BLaER1 (cell line): Measurements from ENCODE around the gene TAPBP.

Experiments used
- H3K27ac ChIP-seq: shearing (Covaris generic); formaldehyde crosslinking; 2 replicates; pipeline ENCODE4 v1.8.1; 2022
- H3K27me3 ChIP-seq: shearing (Covaris generic); formaldehyde crosslinking; 2 replicates; pipeline ENCODE4 v1.8.1; 2022
- H3K36me3 ChIP-seq: shearing (Covaris generic); formaldehyde crosslinking; 2 replicates; pipeline ENCODE4 v1.8.1; 2022
- H3K4me1 ChIP-seq: shearing (Covaris generic); formaldehyde crosslinking; 2 replicates; pipeline ENCODE4 v1.8.1; 2022
- H3K4me2 ChIP-seq: shearing (Covaris generic); formaldehyde crosslinking; 2 replicates; pipeline ENCODE4 v1.8.1; 2022
- H3K4me3 ChIP-seq: shearing (Covaris generic); formaldehyde crosslinking; 2 replicates; pipeline ENCODE4 v1.8.1; 2022
- H3K9ac ChIP-seq: shearing (Covaris generic); formaldehyde crosslinking; 2 replicates; pipeline ENCODE4 v1.8.1; 2022
- H3K9me3 ChIP-seq: shearing (Covaris generic); formaldehyde crosslinking; 2 replicates; pipeline ENCODE4 v1.8.1; 2022
- H4K20me1 ChIP-seq: shearing (Covaris generic); formaldehyde crosslinking; 2 replicates; pipeline ENCODE4 v1.8.1; 2022
- Cebpa-rat ChIP-seq: shearing (Covaris generic); IDR thresholded peaks from 2 replicates; pipeline ENCODE4 v1.8.1; 2022

TAPBP gene

DNA sequence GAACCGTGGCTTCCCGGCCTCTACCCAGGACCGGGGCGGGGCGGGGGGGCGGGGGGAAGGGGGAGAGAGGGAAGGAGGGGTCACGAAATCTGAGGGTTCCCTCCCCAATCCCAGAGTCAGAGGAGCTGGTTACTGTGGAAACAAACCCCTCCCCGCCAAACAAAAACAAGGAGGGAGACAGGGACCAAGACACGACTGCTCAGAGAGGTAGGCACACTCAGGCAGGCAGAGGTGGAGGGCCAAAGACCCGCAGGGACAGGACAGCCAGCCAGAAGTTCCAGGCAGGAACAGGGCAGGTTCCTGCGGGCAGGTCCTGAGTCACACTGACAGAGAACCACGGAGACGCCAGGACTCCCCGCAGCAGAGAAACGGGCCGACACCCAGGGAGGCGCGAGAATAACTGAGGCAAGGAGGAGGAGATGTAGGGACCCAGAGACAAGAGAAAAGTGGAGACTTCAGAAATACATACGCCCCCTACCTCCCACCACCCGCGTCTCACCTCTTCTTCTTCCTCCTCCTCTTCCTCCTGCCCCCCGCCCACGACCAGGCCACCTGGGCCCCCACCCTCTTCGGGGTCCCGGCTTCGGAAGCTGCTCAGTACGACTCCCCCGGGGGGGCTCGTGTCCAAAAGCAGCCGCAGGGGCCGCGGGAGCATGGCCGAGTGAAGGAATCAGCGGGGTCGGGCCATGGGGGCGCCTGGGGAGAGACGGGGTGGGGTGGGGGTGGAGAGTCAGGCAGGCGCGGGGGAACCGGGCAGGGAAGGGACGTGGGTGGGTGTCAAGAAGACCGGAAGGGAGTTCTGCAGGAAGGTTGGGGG, 15.7 kb downstream of the TAPBP start:
- TF ChIP-seq Cebpa-rat, result no peak

DNA sequence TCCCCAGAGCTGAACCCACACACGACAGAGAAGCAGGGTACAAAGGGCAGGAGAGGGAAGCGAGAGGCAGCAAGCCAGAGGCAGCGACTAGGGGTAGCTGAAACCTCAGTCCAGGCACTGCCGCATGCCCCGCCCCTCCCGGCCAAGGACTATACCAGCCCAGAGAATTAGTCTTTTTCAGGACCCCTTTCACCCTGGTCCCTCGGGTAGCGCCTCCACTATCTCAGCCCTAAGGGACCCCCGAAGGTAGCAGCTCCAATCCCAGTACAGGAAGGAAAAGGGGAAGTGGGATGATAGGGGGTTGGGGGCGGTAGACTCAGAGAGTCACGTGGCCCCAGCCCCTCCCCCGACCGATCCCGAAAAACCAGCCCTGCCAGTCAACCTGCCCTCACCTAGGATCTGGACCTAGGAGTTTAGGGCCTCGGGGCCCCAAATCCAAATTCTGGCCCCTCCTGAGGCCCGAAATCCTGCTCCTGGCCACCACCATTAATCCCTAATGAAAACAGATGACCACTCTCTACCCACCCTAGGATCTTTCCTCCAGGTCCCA, 16.4 kb downstream of the TAPBP start:
- Histone ChIP-seq H3K9ac (peak overlapping the region; percentile 71), H3K27ac (peak overlapping the region; percentile 70), H3K36me3 (peaks cover 61% of the 10 kb centered on the region), H3K4me1 (peaks cover 42% of the 10 kb centered on the region), H3K27me3 (no peaks in the 10 kb centered on the region), H4K20me1 (peaks cover 11% of the 10 kb centered on the region; the same call in 1 of the 2 replicates), H3K9me3 (no peaks in the 10 kb centered on the region), H3K4me2 (peak overlapping the region; percentile 96), H3K4me3 (peak overlapping the region; percentile 78)
- no peak for TF ChIP-seq Cebpa-rat

More for the DNA sequence above, 15.7 kb downstream of the TAPBP start:
- peak overlapping the region; percentile 78 for H3K4me3 ChIP-seq
- H3K27me3 ChIP-seq, result no peaks in the 10 kb centered on the region
- H3K36me3 ChIP-seq, result peaks cover 61% of the 10 kb centered on the region
- H3K9me3 ChIP-seq, result no peaks in the 10 kb centered on the region
- peaks cover 11% of the 10 kb centered on the region; the same call in 1 of the 2 replicates for H4K20me1 ChIP-seq
- H3K9ac ChIP-seq, result peak overlapping the region; percentile 95
- H3K27ac ChIP-seq, result peak overlapping the region; percentile 97
- peaks cover 42% of the 10 kb centered on the region for H3K4me1 ChIP-seq
- H3K4me2 ChIP-seq, result peak overlapping the region; percentile 96

DNA sequence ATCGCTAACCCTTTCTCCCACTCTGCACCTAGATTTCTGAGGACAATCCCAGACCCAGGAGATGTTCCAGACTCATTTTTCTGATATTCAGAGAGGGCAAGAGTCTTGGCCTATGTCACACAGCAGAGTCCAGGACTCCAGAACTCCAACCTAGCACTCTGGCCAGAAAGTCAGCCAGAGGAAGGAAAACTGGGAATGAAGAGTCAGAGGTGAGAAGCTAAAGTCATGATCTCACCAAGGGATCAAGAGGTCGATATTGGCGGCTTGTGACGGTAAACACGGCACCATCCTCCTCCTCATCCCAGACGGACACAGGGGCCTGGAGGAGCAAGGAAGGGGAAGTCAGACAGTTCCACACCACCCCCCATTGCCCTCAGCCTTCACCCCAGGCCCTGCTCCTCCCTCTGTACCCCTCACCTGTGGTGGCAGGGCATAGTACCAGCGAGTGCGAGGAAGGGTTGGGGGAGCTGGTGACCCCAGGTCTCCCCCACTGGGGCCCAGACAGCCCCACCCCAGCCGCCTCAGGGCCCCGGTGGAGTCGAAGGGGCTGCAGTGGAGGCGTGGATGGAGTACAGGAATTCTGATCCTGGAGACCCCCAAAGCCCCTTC, 17.0 kb downstream of the TAPBP start:
- no peak for TF ChIP-seq Cebpa-rat
- Histone ChIP-seq H3K4me3 (peak overlapping the region; percentile 78), H3K9ac (peak overlapping the region; percentile 71), H3K27me3 (no peaks in the 10 kb centered on the region), H3K9me3 (no peaks in the 10 kb centered on the region), H3K36me3 (peaks cover 61% of the 10 kb centered on the region), H4K20me1 (peaks cover 16% of the 10 kb centered on the region; the same call in 1 of the 2 replicates), H3K4me2 (peak overlapping the region; percentile 96), H3K4me1 (peaks cover 40% of the 10 kb centered on the region), H3K27ac (peak overlapping the region; percentile 70)

DNA sequence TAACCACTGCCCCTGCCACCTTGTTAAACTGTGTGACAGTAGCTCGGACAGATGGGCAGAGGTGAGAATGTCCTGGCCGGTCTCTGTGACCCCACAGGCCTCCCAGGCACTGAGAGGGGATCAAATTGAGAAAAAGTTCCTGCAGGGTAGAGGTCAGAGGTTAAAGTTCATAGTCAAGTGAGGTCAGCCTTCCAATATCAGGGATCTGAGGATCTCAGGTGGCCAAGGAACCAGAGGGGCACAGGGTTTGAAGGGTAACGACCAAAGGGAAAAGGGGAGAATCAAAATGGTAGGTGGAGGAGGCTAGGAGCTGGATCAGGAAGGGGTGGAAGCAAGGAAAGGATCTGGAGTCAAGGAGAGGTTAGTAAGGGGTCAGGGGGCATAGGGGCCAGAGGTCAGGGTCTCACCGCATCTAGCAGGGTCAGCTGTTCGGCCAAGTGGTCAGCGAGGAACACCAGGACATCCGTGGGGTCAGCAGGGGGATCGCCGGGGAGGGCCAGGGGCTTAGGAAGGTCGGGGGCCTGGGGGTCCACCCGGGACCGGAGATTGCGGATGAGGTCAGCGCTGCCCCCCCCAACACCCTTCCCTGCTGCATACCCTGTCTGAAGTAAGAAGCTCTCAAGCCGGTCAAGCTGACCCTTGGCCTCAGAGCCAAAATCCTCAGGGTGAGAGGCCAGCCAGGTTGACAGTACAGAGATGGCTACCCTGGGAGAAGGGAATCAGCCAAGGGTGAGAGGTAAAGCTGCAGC, 18.1 kb downstream of the TAPBP start:
- H4K20me1 ChIP-seq, result peaks cover 21% of the 10 kb centered on the region; the same call in 1 of the 2 replicates
- H3K36me3 ChIP-seq, result peaks cover 61% of the 10 kb centered on the region
- H3K27ac ChIP-seq, result peak overlapping the region; percentile 70; the same call in 1 of the 2 replicates
- H3K4me1 ChIP-seq, result peaks cover 34% of the 10 kb centered on the region
- H3K27me3 ChIP-seq, result no peaks in the 10 kb centered on the region
- no peaks in the 10 kb centered on the region for H3K9me3 ChIP-seq
- TF ChIP-seq Cebpa-rat, result no peak
- no peak overlapping the region for H3K4me3 ChIP-seq
- no peak overlapping the region for H3K4me2 ChIP-seq
- peak overlapping the region; percentile 71; the same call in 1 of the 2 replicates for H3K9ac ChIP-seq

DNA sequence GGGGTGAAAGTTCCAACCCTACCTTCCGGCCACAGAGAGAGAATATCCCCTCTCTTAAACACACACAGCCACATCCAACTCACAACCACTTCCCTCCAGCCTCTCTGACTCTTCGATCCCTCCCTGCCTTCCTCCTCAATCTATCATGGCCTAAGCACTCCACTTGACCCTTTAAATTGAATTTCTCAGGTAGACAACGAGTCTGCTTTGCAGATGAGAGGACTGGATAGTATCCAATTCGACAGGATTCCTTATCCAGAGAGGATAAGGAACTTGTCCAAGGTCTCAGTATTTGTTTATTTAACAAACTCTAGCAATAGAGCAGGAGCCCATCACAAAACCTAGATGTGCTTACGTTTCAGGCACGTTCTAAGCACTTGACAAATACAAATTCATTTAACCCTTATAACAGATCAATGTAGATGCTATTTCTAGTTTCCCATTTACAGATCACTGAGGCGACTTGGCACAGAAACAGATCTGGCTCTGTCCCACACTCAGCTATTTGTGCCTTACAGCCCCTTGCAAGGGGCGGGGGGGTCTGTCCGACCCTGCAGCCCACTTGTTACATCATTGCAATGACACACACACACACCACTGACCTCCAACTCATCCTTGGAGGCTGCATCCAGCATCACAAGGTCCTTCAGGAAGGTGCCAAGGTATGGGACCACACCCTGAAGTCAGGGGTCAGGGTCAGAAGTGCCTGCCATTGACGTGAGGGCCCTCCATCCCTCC, 19.6 kb downstream of the TAPBP start:
- Histone ChIP-seq H3K9ac (no peak overlapping the region), H3K27me3 (no peaks in the 10 kb centered on the region), H3K27ac (no peak overlapping the region), H3K4me3 (no peak overlapping the region), H3K36me3 (peaks cover 60% of the 10 kb centered on the region), H3K4me1 (peaks cover 33% of the 10 kb centered on the region), H3K9me3 (no peaks in the 10 kb centered on the region), H3K4me2 (no peak overlapping the region), H4K20me1 (peaks cover 21% of the 10 kb centered on the region; the same call in 1 of the 2 replicates)
- TF ChIP-seq Cebpa-rat, result no peak

DNA sequence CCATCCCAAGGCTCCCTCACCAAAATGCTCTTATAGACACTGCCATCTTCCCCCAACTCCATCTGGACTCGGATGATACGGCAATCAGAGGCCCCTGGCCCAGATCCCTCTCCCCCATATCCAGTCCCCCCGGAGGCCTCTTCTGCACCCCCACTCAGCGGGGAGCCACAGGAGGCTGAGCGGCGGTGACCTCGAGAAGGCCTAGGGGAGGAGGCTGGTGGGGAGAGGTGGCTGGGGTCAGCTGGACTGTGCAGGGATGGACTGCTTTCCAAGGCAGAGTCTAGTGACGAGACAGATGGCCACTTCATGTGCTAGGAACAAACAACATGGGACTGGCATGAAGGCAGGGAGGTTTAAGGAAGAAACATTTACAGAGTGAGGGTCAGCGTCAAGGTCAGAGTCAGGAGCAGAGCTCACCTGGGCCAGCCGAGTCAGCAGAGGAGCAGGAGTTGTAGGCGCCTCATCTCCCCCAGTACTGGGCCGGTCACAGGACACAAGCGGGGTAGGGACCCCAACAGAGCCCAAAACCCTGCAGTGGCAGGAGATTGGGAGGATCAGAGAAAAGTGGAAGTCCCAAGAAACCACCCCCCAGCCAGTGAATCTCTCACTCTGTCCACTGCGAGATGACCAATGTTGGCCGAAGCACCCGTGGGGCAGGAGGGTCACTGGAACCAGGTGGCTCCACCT, 20.7 kb downstream of the TAPBP start:
- Histone ChIP-seq H3K9ac (no peak overlapping the region), H3K4me2 (no peak overlapping the region), H3K4me3 (no peak overlapping the region), H3K27ac (no peak overlapping the region), H3K4me1 (peaks cover 36% of the 10 kb centered on the region), H4K20me1 (peaks cover 21% of the 10 kb centered on the region; the same call in 1 of the 2 replicates), H3K27me3 (no peaks in the 10 kb centered on the region), H3K36me3 (peaks cover 62% of the 10 kb centered on the region), H3K9me3 (no peaks in the 10 kb centered on the region)
- no peak for TF ChIP-seq Cebpa-rat

- no peaks in the 10 kb centered on the region for H3K27me3 ChIP-seq
- TF ChIP-seq Cebpa-rat, result no peak
- H3K4me3 ChIP-seq, result peak overlapping the region; percentile 87
- peak overlapping the region; percentile 95 for H3K4me2 ChIP-seq
- H3K4me1 ChIP-seq, result peaks cover 28% of the 10 kb centered on the region
- H3K27ac ChIP-seq, result 0 out of 2 replicates have a peak overlapping the region, but pooled peaks have one; percentile 84
- peaks cover 15% of the 10 kb centered on the region; the same call in 1 of the 2 replicates for H4K20me1 ChIP-seq
- peaks cover 75% of the 10 kb centered on the region for H3K36me3 ChIP-seq
- no peaks in the 10 kb centered on the region for H3K9me3 ChIP-seq
- peak overlapping the region; percentile 87 for H3K9ac ChIP-seq
Observed at GRCh38 chr6:33290459-33290858, 23.4 kb downstream of the TAPBP start.

DNA sequence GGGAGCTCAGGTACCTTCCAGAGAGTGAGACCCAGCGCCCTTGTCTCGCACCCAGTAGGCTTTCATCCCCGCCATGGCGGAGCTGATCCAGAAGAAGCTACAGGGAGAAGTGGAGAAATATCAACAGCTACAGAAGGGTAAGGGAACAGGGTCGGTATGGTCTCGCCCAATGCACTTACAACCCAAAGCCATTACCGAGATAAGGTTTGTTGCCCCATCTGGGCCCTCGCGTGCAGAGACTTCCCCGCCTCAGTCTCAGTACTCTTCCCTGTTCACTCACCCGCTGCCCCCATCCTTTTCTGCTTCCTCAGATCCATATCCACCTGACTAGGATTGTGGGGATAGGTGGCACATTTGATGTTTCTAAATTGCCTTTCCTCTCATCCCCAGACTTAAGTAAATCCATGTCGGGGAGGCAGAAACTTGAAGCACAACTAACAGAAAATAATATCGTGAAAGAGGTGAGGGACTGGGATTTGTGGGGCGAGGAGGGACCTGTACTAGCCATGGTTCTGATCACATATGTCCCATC, 24.0 kb downstream of the TAPBP start:
- no peak for TF ChIP-seq Cebpa-rat
- H3K27me3 ChIP-seq, result no peaks in the 10 kb centered on the region
- H3K4me3 ChIP-seq, result peak overlapping the region; percentile 87
- H3K27ac ChIP-seq, result peak overlapping the region; percentile 84
- peaks cover 75% of the 10 kb centered on the region for H3K36me3 ChIP-seq
- H3K4me2 ChIP-seq, result peak overlapping the region; percentile 95
- peaks cover 28% of the 10 kb centered on the region for H3K4me1 ChIP-seq
- H4K20me1 ChIP-seq, result peaks cover 21% of the 10 kb centered on the region; the same call in 1 of the 2 replicates
- no peaks in the 10 kb centered on the region for H3K9me3 ChIP-seq
- peak overlapping the region; percentile 87 for H3K9ac ChIP-seq
